Islet of Langerhans (tissue), 1 donor: Measurements from ENCODE around the gene DDX24.
"Not testable (repeated sequence)": the region's sequence is repeated elsewhere in the genome, so short reads cannot be mapped to it uniquely, and the experiment has no call there.

ENCODE experiments used
- FAIRE-seq: peaks from one replicate; lab custom pipeline; 2011; peaks lifted over from hg19 to GRCh38; lab: Jason Lieb, UNC

Gene DDX24

DNA sequence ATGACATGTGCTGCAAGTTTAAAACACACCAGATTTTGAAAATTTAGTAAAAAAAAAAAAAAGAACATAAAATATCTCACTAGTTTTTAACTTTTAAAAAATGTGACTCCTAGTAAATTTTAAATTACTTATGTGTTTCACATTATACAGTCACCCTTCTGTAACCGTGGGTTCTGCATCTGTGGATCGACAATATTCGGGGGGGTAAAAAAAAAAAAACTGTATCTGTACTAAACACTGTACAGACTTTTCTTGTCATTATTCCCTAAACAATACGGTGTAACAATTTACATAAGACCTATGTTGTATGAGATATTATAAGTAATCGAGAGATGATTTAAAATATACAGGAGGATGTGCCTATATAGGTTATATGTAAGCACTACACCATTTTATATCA, 3.2 kb downstream of the DDX24 start:
- FAIRE-seq: no peak

GRCh38 chr14:94077111-94077821, 3.7 kb downstream of the DDX24 start:
- FAIRE-seq: no peak

GRCh38 chr14:94075008-94075407, 6.0 kb downstream of the DDX24 start:
- no peak for FAIRE-seq

- no peak for FAIRE-seq
These were observed 6.5 kb downstream of the DDX24 start for GRCh38 chr14:94074534-94074933.

GRCh38 chr14:94072076-94072475, 8.9 kb downstream of the DDX24 start:
- not testable (repeated sequence) for FAIRE-seq

GRCh38 chr14:94066089-94066676, 14.8 kb downstream of the DDX24 start:
- FAIRE-seq: no peak

DNA sequence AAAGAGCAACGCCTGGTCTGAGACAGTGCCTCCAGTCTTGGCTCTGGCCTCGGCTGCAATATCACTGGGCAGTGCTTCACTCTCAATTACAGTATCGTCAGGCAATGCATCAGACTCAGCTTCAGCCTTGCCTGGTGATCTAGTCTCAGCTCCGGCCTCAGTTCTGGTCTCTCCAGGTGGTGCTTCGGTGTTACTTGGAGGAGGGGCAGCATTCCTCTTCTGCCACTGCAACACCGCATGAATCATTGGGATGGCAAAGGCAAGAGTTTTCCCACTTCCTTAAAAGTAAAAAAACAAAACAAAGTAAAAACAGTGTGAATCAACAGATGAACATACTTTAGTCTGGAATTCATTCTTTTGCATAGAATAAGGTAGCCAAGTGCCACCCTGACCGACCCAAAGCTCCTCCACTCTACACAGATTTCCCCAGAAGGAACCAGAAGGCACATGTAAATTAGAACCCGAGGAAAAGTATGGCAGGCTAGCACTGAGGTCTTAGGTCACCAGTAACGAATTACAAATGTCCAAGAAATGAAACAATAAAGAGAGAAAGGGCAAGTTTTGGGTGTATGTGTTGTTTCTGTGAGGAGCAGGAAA, 18.6 kb downstream of the DDX24 start:
- no peak for FAIRE-seq

GRCh38 chr14:94059998-94060397, 21.0 kb downstream of the DDX24 start:
- FAIRE-seq: no peak

DNA sequence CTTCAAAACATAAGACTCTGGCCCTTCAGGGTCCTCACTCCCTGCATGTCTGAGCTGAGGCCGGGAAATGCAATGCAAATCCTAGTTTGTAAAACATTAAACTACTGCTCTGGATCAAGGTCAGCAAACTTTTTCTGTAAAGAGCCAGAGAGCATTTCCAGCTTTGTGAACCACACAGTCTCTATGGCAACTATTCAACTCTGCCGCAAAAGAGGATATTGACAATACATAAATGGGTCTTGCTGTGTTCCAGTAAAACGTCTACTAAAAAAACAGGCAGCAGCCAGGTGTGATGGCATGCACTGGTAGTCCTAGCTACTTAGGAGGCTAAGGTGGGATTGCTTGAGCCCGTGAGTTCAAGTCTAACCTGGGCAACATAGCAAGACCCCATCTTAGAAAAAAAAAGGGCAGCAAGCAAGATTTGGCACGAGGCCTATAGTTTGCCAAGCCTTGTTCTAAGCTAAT, 22.3 kb downstream of the DDX24 start:
- FAIRE-seq: no peak

GRCh38 chr14:94058128-94058673, 22.8 kb downstream of the DDX24 start:
- FAIRE-seq: no peak

DNA sequence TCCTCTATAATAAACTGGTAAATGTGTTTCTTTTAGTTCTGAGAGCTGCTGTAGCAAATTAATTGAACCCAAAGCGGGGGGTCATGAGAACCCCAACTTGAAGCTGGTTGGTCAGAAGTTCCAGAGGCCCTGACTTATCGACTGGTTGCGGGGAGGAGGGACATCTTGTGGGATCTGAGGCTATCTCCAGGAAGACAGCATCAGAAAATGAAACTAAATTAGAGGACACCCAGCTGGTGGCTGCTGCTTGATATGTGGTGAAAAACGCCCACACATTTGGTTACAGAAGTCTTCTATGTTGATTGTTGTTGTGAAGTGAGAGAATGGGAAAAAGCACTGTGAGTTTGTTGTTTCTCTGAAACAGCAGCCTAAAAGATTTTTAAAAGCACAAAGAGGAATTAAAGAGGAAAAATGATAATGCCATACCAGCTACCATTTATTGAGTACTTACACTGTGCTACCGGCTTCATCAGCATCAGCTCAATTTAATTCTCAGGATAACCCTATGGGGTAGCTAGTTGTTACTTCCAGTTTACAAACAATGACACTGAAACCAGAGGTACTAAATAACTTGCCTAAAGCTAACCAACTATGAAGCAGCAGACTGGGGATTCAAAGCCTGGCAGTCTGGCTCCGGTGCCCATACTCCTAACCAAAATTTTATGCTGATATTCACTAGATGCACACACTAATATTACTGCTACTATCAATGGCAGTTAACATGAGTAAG, 24.3 kb downstream of the DDX24 start:
- FAIRE-seq: no peak

GRCh38 chr14:94054936-94055335, 26.1 kb downstream of the DDX24 start:
- FAIRE-seq: no peak

- no peak for FAIRE-seq
These were observed 26.6 kb downstream of the DDX24 start for GRCh38 chr14:94054401-94054800.

- no peak for FAIRE-seq
These were observed 28.3 kb downstream of the DDX24 start for GRCh38 chr14:94052662-94053061.

GRCh38 chr14:94052199-94052598, 28.8 kb downstream of the DDX24 start:
- no peak for FAIRE-seq

- no peak for FAIRE-seq
These were observed 29.2 kb downstream of the DDX24 start for GRCh38 chr14:94051779-94052178.

GRCh38 chr14:94051115-94051514, 29.9 kb downstream of the DDX24 start:
- FAIRE-seq: no peak

DNA sequence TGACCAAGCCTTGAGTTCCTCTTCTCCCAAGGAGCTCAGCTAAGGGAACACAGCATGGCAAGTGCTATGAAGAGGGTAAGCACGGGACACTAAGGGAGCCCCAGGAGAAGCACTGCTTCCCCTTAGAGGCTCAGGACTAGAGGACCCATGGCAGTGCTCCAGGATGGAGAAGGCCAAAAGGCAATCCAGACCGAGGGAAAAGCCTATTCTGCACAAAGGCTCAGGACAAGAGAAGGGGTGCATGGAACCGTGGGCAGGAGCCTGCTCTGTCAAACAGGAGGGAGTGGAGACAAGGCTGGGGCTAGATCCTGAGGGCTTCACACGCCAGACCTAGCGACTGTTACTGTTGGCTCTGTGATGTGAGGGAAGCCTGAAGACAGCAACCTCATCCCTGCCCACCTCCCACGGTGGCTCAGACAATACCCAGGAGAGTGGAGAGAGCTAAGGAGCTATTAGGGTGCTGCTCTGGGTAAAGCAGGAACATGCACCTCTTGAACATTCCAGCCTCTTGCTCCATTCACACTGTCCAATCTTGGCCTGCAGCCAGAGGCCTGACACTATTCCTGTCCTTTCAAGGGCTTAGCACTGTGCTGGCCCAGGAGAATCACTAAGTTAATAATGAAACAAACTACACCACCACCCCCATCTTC, 30.6 kb downstream of the DDX24 start:
- no peak for FAIRE-seq

- FAIRE-seq: no peak
These were observed 31.4 kb downstream of the DDX24 start for GRCh38 chr14:94049625-94050023.

- no peak for FAIRE-seq
These were observed 32.0 kb downstream of the DDX24 start for GRCh38 chr14:94048691-94049624.

GRCh38 chr14:94047581-94047980, 33.4 kb downstream of the DDX24 start:
- FAIRE-seq: no peak
